Calu3 (cell line): ENCODE results near the gene SLC25A27. TPM values are rescaled to one million over a fixed set of nuclear protein-coding genes. Genes with fewer than 3 reads are reported as not detected.
"Not testable (repeated sequence)": the region's sequence is repeated elsewhere in the genome, so short reads cannot be mapped to it uniquely, and the experiment has no call there.

Experiments used
- BruUV-seq: library from RNA; stranded (reverse); fragments of 400-500 nt; replicated peaks from 2 replicates; lab custom pipeline; 2021; lab: Mats Ljungman, UMichigan
- CTCF ChIA-PET: fragments of 300-600 bp; sonication (Branson Sonifier 250); formaldehyde crosslinking; loops from one replicate; lab custom pipeline; 2022; ENCODE audit warnings: antibody characterized with exemption; lab: Charles Lee
- DNase-seq: peaks from one replicate; pipeline ENCODE4 v3.0.0; 2022
- H3K27ac Mint-ChIP-seq: one replicate; pipeline ENCODE4 v1.8.0; 2022; ENCODE audit warnings: mixed read lengths; ENCODE audit not compliant: unreplicated experiment
- H3K27me3 Mint-ChIP-seq: one replicate; pipeline ENCODE4 v1.8.0; 2022; ENCODE audit warnings: mixed read lengths; ENCODE audit not compliant: unreplicated experiment
- H3K36me3 Mint-ChIP-seq: one replicate; pipeline ENCODE4 v1.8.0; 2022; ENCODE audit warnings: mild to moderate bottlenecking, moderate library complexity, mixed read lengths; ENCODE audit not compliant: insufficient read depth, unreplicated experiment
- H3K4me1 Mint-ChIP-seq: one replicate; pipeline ENCODE4 v1.8.0; 2022; ENCODE audit warnings: mild to moderate bottlenecking, low read depth, mixed read lengths; ENCODE audit not compliant: unreplicated experiment
- H3K4me3 Mint-ChIP-seq: one replicate; pipeline ENCODE4 v1.8.0; 2022; ENCODE audit warnings: mild to moderate bottlenecking, low read depth, moderate library complexity, mixed read lengths; ENCODE audit not compliant: unreplicated experiment
- H3K9me3 Mint-ChIP-seq: one replicate; pipeline ENCODE4 v1.8.0; 2022; ENCODE audit warnings: low read depth, mixed read lengths; ENCODE audit not compliant: unreplicated experiment
- CTCF ChIP-seq: fragments of 200-600 bp; IDR thresholded peaks from one replicate; pipeline ENCODE4 v1.8.0; 2022; ENCODE audit warnings: antibody characterized with exemption; ENCODE audit not compliant: unreplicated experiment
- intact Hi-C: fragments of 100-400 bp; cut with micrococcal nuclease; formaldehyde crosslinking; loops from one replicate; pipeline ENCODE4 v1.10.0; 2022; ENCODE audit not compliant: unreplicated experiment
- total RNA-seq: library from RNA; stranded (reverse); gene quantifications from 2 replicates; pipeline ENCODE4 v1.2.3, GENCODE V29; 2022

Gene SLC25A27
- total RNA-seq, 1 experiment from 2014 or later = 8.8 TPM

- CTCF ChIA-PET = no interaction called here
- intact Hi-C loops = no loop called here
- no peaks in the 10 kb centered on the region for H3K36me3 Mint-ChIP-seq
- BruUV-seq = no TSS peak
- H3K4me3 Mint-ChIP-seq = no peak overlapping the region
- H3K27ac Mint-ChIP-seq = no peak overlapping the region
- no peak for TF ChIP-seq CTCF
- no peak for DNase-seq
- no peaks in the 10 kb centered on the region for H3K27me3 Mint-ChIP-seq
- no peaks in the 10 kb centered on the region for H3K9me3 Mint-ChIP-seq
- H3K4me1 Mint-ChIP-seq = no peaks in the 10 kb centered on the region
Measured at GRCh38 chr6:46638650-46639049, 14.1 kb upstream of the SLC25A27 start.

GRCh38 chr6:46642928-46643751 is 9.6 kb upstream of the SLC25A27 start:
- intact Hi-C loops = no loop called here
- H3K4me1 Mint-ChIP-seq = no peaks in the 10 kb centered on the region
- H3K36me3 Mint-ChIP-seq = no peaks in the 10 kb centered on the region
- H3K9me3 Mint-ChIP-seq = no peaks in the 10 kb centered on the region
- DNase-seq = no peak
- CTCF ChIA-PET = no interaction called here
- H3K27me3 Mint-ChIP-seq = no peaks in the 10 kb centered on the region
- no peak for TF ChIP-seq CTCF
- H3K27ac Mint-ChIP-seq = no peak overlapping the region
- no TSS peak for BruUV-seq
- no peak overlapping the region for H3K4me3 Mint-ChIP-seq

GRCh38 chr6:46645265-46645664 is 7.5 kb upstream of the SLC25A27 start:
- BruUV-seq = no TSS peak
- CTCF ChIA-PET = no interaction called here
- no peaks in the 10 kb centered on the region for H3K36me3 Mint-ChIP-seq
- no peaks in the 10 kb centered on the region for H3K9me3 Mint-ChIP-seq
- H3K27ac Mint-ChIP-seq = no peak overlapping the region
- DNase-seq = no peak
- H3K27me3 Mint-ChIP-seq = no peaks in the 10 kb centered on the region
- intact Hi-C loops = no loop called here
- no peak for TF ChIP-seq CTCF
- H3K4me1 Mint-ChIP-seq = peaks cover 13% of the 10 kb centered on the region
- no peak overlapping the region for H3K4me3 Mint-ChIP-seq

GRCh38 chr6:46648108-46648507 is 4.7 kb upstream of the SLC25A27 start:
- Mint-ChIP-seq H3K4me1 (peaks cover 14% of the 10 kb centered on the region), H3K36me3 (peaks cover 13% of the 10 kb centered on the region)
- intact Hi-C loops, BruUV-seq, H3K4me3 Mint-ChIP-seq, H3K27me3 Mint-ChIP-seq, CTCF ChIA-PET, H3K9me3 Mint-ChIP-seq, DNase-seq, H3K27ac Mint-ChIP-seq: not testable (repeated sequence)
